HL-60/S4 (cell line): ENCODE data around the gene TMEM244.
"Not testable (repeated sequence)": the region's sequence is repeated elsewhere in the genome, so short reads cannot be mapped to it uniquely, and the experiment has no call there.

Experiments
- in situ Hi-C: fragments of 300-500 bp; cut with MboI; formaldehyde crosslinking; loops from 2 replicates; pipeline ENCODE4 v1.14.3; 2022; ENCODE audit warnings: low sequenced_read_pairs

Gene TMEM244

GRCh38 chr6:129817332-129817731, 43.8 kb downstream of the TMEM244 start:
- in situ Hi-C loops, result no loop called here

- in situ Hi-C loops, result no loop called here
Measured at GRCh38 chr6:129812145-129812777, 48.9 kb downstream of the TMEM244 start.

GRCh38 chr6:129807141-129807540, 54.0 kb downstream of the TMEM244 start:
- in situ Hi-C loops, result not testable (repeated sequence)

- in situ Hi-C loops, result not testable (repeated sequence)
Measured at GRCh38 chr6:129802920-129803319, 58.2 kb downstream of the TMEM244 start.

- in situ Hi-C loops, result no loop called here
Measured at GRCh38 chr6:129801909-129802308, 59.2 kb downstream of the TMEM244 start.

- in situ Hi-C loops, result no loop called here
Measured at GRCh38 chr6:129795261-129795660, 65.9 kb downstream of the TMEM244 start.

GRCh38 chr6:129793447-129793846, 67.7 kb downstream of the TMEM244 start:
- in situ Hi-C loops, result no loop called here

- in situ Hi-C loops, result no loop called here
Measured at GRCh38 chr6:129792049-129792448, 69.1 kb downstream of the TMEM244 start.

- in situ Hi-C loops, result no loop called here
Measured at GRCh38 chr6:129790785-129791184, 70.3 kb downstream of the TMEM244 start.

- in situ Hi-C loops, result no loop called here
Measured at GRCh38 chr6:129789974-129790373, 71.1 kb downstream of the TMEM244 start.

GRCh38 chr6:129787816-129788215, 73.3 kb downstream of the TMEM244 start:
- in situ Hi-C loops, result no loop called here

- in situ Hi-C loops, result no loop called here
Measured at GRCh38 chr6:129786548-129786947, 74.6 kb downstream of the TMEM244 start.

- in situ Hi-C loops, result no loop called here
Measured at GRCh38 chr6:129785756-129786135, 75.4 kb downstream of the TMEM244 start.

- in situ Hi-C loops, result no loop called here
Measured at GRCh38 chr6:129785047-129785755, 75.9 kb downstream of the TMEM244 start.
